Measurements from ENCODE around the gene PRDM1. TPM values are rescaled to one million over a fixed set of nuclear protein-coding genes. Genes with fewer than 3 reads are reported as not detected.

The PRDM1 gene
- polyA plus RNA-seq, 1 of the 3 experiments (the other 2 are of a cell fraction): 4.0 TPM

DNA sequence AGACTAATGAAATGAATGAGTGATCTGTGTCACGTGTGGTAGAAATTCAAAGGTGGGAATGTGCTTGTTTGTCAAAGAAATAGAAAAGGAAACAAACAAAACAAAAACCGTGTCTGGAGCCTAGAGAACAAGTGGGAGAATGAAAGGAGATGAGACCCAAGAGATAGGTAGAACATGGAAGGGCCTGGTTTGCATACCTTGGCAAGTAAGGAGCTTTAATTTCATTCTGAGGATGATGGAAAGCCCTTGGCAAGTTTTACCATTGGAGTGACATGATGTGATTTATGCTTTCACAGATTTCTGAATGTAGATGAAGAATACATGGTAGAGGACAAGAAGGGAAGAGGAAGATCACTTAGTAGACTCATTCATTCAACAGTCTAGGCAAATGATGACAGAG, 26.8 kb upstream of the PRDM1 start:
- ChIA-PET CTCF (no interaction called here), POLR2A (no interaction called here)
- no peaks in the 10 kb centered on the region for H3K36me3 ChIP-seq (replicated peaks in 1 of 2; ENCODE audit: control insufficient read depth in 1 of 2, insufficient read depth in 2 of 2, low read length in 1 of 2)
- H3K79me2 ChIP-seq (ENCODE audit: insufficient read depth): no peaks in the 10 kb centered on the region
- H3K4me2 ChIP-seq: no peak overlapping the region
- H3K4me1 ChIP-seq (ENCODE audit: control insufficient read depth in 1 of 2, insufficient read depth in 2 of 2, low read depth in 1 of 2, low read length in 1 of 2): peaks cover 3 to 12% of the 10 kb centered on the region in 2 experiments; a peak in 3 of 4 replicates
- WGBS (ENCODE audit: low lambda C conversion rate): 63% methylated on average over 2 of the region's 2 CpGs
- H3K9ac ChIP-seq: no peak overlapping the region
- TF ChIP-seq FOXJ3 (CRISPR knock-in tag; IDR thresholded peaks at IDR 0.05) (no peak), JUND (IDR thresholded peaks at IDR 0.05) (no peak), SMC3 (IDR thresholded peaks at IDR 0.05; ENCODE audit: low read depth, low read length) (no peak)
- no peaks in the 10 kb centered on the region for H4K20me1 ChIP-seq (ENCODE audit: insufficient read depth)
- H3K4me3 ChIP-seq (ENCODE audit: low read depth in 2 of 2, low read length in 1 of 2): no peak overlapping the region
- H3K9me2 ChIP-seq: no peaks in the 10 kb centered on the region
- no peak overlapping the region for H2AFZ ChIP-seq (ENCODE audit: low read depth)
- peaks cover 4% of the 10 kb centered on the region for H3F3A ChIP-seq (replicated peaks; ENCODE audit: insufficient read depth)
- no peaks in the 10 kb centered on the region for H3K9me3 ChIP-seq
- H3K27me3 ChIP-seq (ENCODE audit: insufficient read depth): no peaks in the 10 kb centered on the region
- DNase-seq: no peak
- no peak overlapping the region for H3K27ac ChIP-seq (ENCODE audit: low read depth in 2 of 2, low read length in 1 of 2)

DNA sequence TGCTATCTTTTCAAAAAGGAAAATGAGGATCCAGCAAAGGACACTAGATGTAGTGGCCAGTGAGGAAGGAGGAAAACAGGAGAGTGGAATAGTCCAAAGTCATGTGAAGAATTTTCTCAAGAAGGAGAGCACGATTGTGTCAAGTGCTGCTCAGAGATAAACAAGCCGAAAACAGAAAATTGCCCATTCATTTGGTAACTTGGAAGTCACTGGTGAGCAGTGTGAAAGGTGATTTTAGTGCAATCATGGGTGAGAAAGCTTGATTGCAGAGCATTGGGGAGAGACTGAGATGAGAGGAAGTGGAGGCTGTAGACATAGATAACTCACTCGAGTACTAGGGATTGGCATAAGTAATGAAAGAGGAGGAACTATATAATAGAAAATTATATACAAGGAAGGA, 26.0 kb upstream of the PRDM1 start:
- ChIA-PET POLR2A (no interaction called here), CTCF (no interaction called here)
- Histone ChIP-seq H3F3A (replicated peaks; ENCODE audit: insufficient read depth) (peaks cover 4% of the 10 kb centered on the region), H3K79me2 (ENCODE audit: insufficient read depth) (no peaks in the 10 kb centered on the region), H3K9me3 (no peaks in the 10 kb centered on the region), H3K27ac (ENCODE audit: low read depth in 2 of 2, low read length in 1 of 2) (no peak overlapping the region), H3K9ac (no peak overlapping the region), H3K4me2 (no peak overlapping the region), H3K4me1 (ENCODE audit: control insufficient read depth in 1 of 2, insufficient read depth in 2 of 2, low read depth in 1 of 2, low read length in 1 of 2) (peaks cover 4 to 12% of the 10 kb centered on the region in 2 experiments; a peak in 3 of 4 replicates), H3K27me3 (ENCODE audit: insufficient read depth) (no peaks in the 10 kb centered on the region), H2AFZ (ENCODE audit: low read depth) (no peak overlapping the region), H3K4me3 (ENCODE audit: low read depth in 2 of 2, low read length in 1 of 2) (no peak overlapping the region), H3K36me3 (replicated peaks in 1 of 2; ENCODE audit: control insufficient read depth in 1 of 2, insufficient read depth in 2 of 2, low read length in 1 of 2) (no peaks in the 10 kb centered on the region), H3K9me2 (no peaks in the 10 kb centered on the region), H4K20me1 (ENCODE audit: insufficient read depth) (no peaks in the 10 kb centered on the region)
- no peak for DNase-seq
- TF ChIP-seq GABPA (IDR thresholded peaks at IDR 0.05; ENCODE audit: low read depth) (no peak), GATA2 (CRISPR knock-in tag; IDR thresholded peaks at IDR 0.05) (no peak), TAF1 (IDR thresholded peaks at IDR 0.05; ENCODE audit: borderline replicate concordance, low read depth, low read length) (no peak), CHD2 (IDR thresholded peaks at IDR 0.05; ENCODE audit: low read length, partially characterized antibody) (no peak), EZH2phosphoT487 (IDR thresholded peaks at IDR 0.05; ENCODE audit: borderline replicate concordance, low read depth) (no peak), EP300 (IDR thresholded peaks at IDR 0.05; ENCODE audit: borderline replicate concordance in 1 of 2, low read depth in 1 of 2, low read length in 1 of 2) (no peak), FOXJ3 (CRISPR knock-in tag; IDR thresholded peaks at IDR 0.05) (no peak), SMC3 (IDR thresholded peaks at IDR 0.05; ENCODE audit: low read depth, low read length) (no peak), TCF12 (IDR thresholded peaks at IDR 0.05) (no peak), NFIC (IDR thresholded peaks at IDR 0.05; ENCODE audit: borderline replicate concordance) (no peak), FOXM1 (IDR thresholded peaks at IDR 0.05; ENCODE audit: low read depth) (no peak), POLR2AphosphoS5 (IDR thresholded peaks at IDR 0.05; ENCODE audit: low read depth, low read length) (no peak), FOSL2 (IDR thresholded peaks at IDR 0.05; ENCODE audit: borderline replicate concordance, low read depth) (no peak)
- TF ChIP-seq, protein P1, sequence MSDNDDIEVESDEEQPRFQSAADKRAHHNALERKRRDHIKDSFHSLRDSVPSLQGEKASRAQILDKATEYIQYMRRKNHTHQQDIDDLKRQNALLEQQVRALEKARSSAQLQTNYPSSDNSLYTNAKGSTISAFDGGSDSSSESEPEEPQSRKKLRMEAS (IDR thresholded peaks at IDR 0.05; ENCODE audit: low read depth): no peak
- TF ChIP-seq, protein P2, sequence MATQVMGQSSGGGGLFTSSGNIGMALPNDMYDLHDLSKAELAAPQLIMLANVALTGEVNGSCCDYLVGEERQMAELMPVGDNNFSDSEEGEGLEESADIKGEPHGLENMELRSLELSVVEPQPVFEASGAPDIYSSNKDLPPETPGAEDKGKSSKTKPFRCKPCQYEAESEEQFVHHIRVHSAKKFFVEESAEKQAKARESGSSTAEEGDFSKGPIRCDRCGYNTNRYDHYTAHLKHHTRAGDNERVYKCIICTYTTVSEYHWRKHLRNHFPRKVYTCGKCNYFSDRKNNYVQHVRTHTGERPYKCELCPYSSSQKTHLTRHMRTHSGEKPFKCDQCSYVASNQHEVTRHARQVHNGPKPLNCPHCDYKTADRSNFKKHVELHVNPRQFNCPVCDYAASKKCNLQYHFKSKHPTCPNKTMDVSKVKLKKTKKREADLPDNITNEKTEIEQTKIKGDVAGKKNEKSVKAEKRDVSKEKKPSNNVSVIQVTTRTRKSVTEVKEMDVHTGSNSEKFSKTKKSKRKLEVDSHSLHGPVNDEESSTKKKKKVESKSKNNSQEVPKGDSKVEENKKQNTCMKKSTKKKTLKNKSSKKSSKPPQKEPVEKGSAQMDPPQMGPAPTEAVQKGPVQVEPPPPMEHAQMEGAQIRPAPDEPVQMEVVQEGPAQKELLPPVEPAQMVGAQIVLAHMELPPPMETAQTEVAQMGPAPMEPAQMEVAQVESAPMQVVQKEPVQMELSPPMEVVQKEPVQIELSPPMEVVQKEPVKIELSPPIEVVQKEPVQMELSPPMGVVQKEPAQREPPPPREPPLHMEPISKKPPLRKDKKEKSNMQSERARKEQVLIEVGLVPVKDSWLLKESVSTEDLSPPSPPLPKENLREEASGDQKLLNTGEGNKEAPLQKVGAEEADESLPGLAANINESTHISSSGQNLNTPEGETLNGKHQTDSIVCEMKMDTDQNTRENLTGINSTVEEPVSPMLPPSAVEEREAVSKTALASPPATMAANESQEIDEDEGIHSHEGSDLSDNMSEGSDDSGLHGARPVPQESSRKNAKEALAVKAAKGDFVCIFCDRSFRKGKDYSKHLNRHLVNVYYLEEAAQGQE (IDR thresholded peaks at IDR 0.05; ENCODE audit: low read depth, low read length): no peak
- TF ChIP-seq, protein P3, sequence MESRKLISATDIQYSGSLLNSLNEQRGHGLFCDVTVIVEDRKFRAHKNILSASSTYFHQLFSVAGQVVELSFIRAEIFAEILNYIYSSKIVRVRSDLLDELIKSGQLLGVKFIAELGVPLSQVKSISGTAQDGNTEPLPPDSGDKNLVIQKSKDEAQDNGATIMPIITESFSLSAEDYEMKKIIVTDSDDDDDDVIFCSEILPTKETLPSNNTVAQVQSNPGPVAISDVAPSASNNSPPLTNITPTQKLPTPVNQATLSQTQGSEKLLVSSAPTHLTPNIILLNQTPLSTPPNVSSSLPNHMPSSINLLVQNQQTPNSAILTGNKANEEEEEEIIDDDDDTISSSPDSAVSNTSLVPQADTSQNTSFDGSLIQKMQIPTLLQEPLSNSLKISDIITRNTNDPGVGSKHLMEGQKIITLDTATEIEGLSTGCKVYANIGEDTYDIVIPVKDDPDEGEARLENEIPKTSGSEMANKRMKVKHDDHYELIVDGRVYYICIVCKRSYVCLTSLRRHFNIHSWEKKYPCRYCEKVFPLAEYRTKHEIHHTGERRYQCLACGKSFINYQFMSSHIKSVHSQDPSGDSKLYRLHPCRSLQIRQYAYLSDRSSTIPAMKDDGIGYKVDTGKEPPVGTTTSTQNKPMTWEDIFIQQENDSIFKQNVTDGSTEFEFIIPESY (IDR thresholded peaks at IDR 0.05; ENCODE audit: borderline replicate concordance, low read depth): no peak
- TF ChIP-seq, protein P4, sequence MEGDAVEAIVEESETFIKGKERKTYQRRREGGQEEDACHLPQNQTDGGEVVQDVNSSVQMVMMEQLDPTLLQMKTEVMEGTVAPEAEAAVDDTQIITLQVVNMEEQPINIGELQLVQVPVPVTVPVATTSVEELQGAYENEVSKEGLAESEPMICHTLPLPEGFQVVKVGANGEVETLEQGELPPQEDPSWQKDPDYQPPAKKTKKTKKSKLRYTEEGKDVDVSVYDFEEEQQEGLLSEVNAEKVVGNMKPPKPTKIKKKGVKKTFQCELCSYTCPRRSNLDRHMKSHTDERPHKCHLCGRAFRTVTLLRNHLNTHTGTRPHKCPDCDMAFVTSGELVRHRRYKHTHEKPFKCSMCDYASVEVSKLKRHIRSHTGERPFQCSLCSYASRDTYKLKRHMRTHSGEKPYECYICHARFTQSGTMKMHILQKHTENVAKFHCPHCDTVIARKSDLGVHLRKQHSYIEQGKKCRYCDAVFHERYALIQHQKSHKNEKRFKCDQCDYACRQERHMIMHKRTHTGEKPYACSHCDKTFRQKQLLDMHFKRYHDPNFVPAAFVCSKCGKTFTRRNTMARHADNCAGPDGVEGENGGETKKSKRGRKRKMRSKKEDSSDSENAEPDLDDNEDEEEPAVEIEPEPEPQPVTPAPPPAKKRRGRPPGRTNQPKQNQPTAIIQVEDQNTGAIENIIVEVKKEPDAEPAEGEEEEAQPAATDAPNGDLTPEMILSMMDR (IDR thresholded peaks at IDR 0.05): no peak
- TF ChIP-seq, protein P5, sequence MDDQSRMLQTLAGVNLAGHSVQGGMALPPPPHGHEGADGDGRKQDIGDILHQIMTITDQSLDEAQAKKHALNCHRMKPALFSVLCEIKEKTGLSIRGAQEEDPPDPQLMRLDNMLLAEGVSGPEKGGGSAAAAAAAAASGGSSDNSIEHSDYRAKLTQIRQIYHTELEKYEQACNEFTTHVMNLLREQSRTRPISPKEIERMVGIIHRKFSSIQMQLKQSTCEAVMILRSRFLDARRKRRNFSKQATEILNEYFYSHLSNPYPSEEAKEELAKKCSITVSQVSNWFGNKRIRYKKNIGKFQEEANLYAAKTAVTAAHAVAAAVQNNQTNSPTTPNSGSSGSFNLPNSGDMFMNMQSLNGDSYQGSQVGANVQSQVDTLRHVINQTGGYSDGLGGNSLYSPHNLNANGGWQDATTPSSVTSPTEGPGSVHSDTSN (IDR thresholded peaks at IDR 0.05): no peak
- WGBS (ENCODE audit: low lambda C conversion rate): 49% methylated on average over 3 of the region's 3 CpGs

Measured in SK-N-SH (cell line).